ENCODE results near the gene MRPS27. TPM values are rescaled to one million over a fixed set of nuclear protein-coding genes. Genes with fewer than 3 reads are reported as not detected.

Gene MRPS27
- total and polyA plus RNA-seq, 9 of the 15 experiments (the other 6 are each of a cell fraction or from before 2014, with no cell fraction given): 73.6 to 144 (median 106) TPM

DNA sequence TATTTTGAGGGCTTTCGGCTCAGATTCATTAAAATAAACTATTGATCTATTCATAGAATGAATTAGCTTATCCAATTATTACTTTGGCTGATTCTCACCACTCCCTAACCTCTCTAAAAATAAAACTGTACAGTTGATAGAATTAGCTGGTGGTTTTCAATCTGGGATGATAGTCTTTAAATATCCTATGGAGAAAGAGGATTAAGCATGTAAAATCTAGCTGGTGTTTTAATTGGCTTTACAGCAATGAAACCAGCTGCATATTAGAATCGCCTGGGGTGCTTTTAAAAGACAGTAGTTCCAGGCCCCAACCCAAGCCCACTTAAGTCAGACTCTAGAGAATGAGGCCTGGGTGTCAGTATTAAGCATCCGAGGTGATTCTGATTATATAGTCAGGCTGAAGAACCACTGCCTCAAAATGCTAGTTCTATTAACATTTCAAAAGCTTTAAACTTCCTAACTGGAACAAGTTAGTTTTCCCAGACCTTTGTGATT is 117.7 kb downstream of the MRPS27 start (continued):
- TF ChIP-seq, protein P1, sequence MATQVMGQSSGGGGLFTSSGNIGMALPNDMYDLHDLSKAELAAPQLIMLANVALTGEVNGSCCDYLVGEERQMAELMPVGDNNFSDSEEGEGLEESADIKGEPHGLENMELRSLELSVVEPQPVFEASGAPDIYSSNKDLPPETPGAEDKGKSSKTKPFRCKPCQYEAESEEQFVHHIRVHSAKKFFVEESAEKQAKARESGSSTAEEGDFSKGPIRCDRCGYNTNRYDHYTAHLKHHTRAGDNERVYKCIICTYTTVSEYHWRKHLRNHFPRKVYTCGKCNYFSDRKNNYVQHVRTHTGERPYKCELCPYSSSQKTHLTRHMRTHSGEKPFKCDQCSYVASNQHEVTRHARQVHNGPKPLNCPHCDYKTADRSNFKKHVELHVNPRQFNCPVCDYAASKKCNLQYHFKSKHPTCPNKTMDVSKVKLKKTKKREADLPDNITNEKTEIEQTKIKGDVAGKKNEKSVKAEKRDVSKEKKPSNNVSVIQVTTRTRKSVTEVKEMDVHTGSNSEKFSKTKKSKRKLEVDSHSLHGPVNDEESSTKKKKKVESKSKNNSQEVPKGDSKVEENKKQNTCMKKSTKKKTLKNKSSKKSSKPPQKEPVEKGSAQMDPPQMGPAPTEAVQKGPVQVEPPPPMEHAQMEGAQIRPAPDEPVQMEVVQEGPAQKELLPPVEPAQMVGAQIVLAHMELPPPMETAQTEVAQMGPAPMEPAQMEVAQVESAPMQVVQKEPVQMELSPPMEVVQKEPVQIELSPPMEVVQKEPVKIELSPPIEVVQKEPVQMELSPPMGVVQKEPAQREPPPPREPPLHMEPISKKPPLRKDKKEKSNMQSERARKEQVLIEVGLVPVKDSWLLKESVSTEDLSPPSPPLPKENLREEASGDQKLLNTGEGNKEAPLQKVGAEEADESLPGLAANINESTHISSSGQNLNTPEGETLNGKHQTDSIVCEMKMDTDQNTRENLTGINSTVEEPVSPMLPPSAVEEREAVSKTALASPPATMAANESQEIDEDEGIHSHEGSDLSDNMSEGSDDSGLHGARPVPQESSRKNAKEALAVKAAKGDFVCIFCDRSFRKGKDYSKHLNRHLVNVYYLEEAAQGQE (IDR thresholded peaks at IDR 0.05; ENCODE audit: borderline replicate concordance): no peak
- TF ChIP-seq, protein P1 (CRISPR knock-in tag; IDR thresholded peaks at IDR 0.05; ENCODE audit: low read depth): no peak

DNA sequence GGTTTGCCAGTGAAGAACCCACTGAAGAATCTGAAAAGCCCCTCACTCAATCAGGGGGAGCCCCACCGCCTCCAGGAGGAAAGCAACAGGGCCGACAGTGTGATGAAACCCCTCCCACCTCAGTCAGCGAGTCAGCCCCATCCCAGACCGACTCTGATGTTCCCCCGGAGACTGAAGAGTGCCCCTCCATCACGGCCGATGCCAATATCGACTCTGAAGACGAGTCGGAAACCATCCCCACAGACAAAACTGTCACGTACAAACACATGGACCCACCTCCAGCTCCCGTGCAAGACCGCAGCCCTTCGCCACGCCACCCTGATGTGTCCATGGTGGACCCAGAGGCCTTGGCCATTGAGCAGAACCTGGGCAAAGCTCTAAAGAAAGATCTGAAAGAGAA is 120.4 kb downstream of the MRPS27 start:
- no peak overlapping the region for H3K27ac ChIP-seq (ENCODE audit: extremely low read depth, low read depth, low read length)
- H3K4me2 ChIP-seq (ENCODE audit: insufficient read depth, low read length): no peak overlapping the region
- H3K9me1 ChIP-seq (ENCODE audit: control insufficient read depth, insufficient read depth, low read length): peaks cover 3% of the 10 kb centered on the region
- no peaks in the 10 kb centered on the region for H3K79me2 ChIP-seq (ENCODE audit: control insufficient read depth, insufficient read depth, low read length)
- ChIA-PET CTCF (ENCODE audit: low intra/inter-chr PET ratio) (no interaction called here), POLR2A (interaction anchor here (1.1 kb wide), 1 partner anchor 9 kb away, joined by 3 read pairs; no protein-coding TSS in a partner anchor)
- no peaks in the 10 kb centered on the region for H4K20me1 ChIP-seq (replicated peaks; ENCODE audit: control insufficient read depth, insufficient read depth, low read length)
- no peak overlapping the region; a peak in 1 of 4 replicates for H3K9ac ChIP-seq (ENCODE audit: insufficient read depth in 1 of 2, low read depth in 2 of 2, low read length in 2 of 2)
- H3K4me3 ChIP-seq: no peak overlapping the region
- H2AFZ ChIP-seq (ENCODE audit: low read depth, low read length): no peak overlapping the region
- BruUV-seq (replicated peaks): no TSS peak
- H3K9me3 ChIP-seq (replicated peaks; ENCODE audit: control insufficient read depth, insufficient read depth, low read depth, low read length): no peaks in the 10 kb centered on the region
- ATAC-seq: no peak
- no peaks in the 10 kb centered on the region for H3K27me3 ChIP-seq (ENCODE audit: control insufficient read depth in 2 of 2, insufficient read depth in 2 of 2, low read length in 2 of 2)
- TF ChIP-seq SAP30 (IDR thresholded peaks at IDR 0.05; ENCODE audit: borderline replicate concordance, insufficient read depth, low read depth, low read length, poor library complexity, severe bottlenecking): no peak
- 0 out of 2 replicates have a peak, but pooled peaks have one; percentile 22 for TF ChIP-seq POLR2G (IDR thresholded peaks at IDR 0.05; ENCODE audit: low read depth, low read length)
- FAIRE-seq: no peak
- H3K4me1 ChIP-seq (replicated peaks in 1 of 2; ENCODE audit: control insufficient read depth in 2 of 2, insufficient read depth in 2 of 2, low read length in 2 of 2): no peaks in the 10 kb centered on the region
- DNase-seq (ENCODE audit: extremely low read depth in 1 of 4, low spot score in 3 of 4): no peak
- intact Hi-C loops (cut with micrococcal nuclease): no loop called here
- in situ Hi-C loops (cut with MboI): no loop called here
- H3K36me3 ChIP-seq (ENCODE audit: control insufficient read depth, insufficient read depth, low read length): peaks cover 89% of the 10 kb centered on the region
- 94% methylated on average over 12 of the region's 15 CpGs for WGBS (ENCODE audit: insufficient coverage, low coverage, missing lambda C conversion rate)
